NT2/D1 (cell line): ENCODE measurements around the gene TGFBR1.

Source experiments
- DNase-seq: peaks from one replicate; pipeline ENCODE4 v3.0.0-alpha.2; 2011; ENCODE audit warnings: low read depth, low spot score
- H3K27me3 ChIP-seq: 2 replicates; pipeline ENCODE4 v1.6.0; 2011; ENCODE audit warnings: mild to moderate bottlenecking; ENCODE audit not compliant: insufficient read length, insufficient read depth
- H3K36me3 ChIP-seq: 2 replicates; pipeline ENCODE4 v1.6.1; 2011; ENCODE audit warnings: mild to moderate bottlenecking, low read length, mixed read lengths; ENCODE audit not compliant: insufficient read depth, insufficient read length
- H3K4me1 ChIP-seq: 2 replicates; pipeline ENCODE4 v1.5.1; 2011; ENCODE audit not compliant: insufficient read depth, insufficient read length
- H3K4me3 ChIP-seq: 2 replicates; pipeline ENCODE4 v1.5.1; 2011; ENCODE audit warnings: low read depth; ENCODE audit not compliant: insufficient read length
- H3K9ac ChIP-seq: 2 replicates; pipeline ENCODE4 v1.6.0; 2011; ENCODE audit warnings: low read depth; ENCODE audit not compliant: insufficient read length
- H3K9me3 ChIP-seq: 2 replicates; pipeline ENCODE4 v1.5.1; 2011; ENCODE audit warnings: mild to moderate bottlenecking, low read length; ENCODE audit not compliant: insufficient read depth
- SUZ12 ChIP-seq: IDR thresholded peaks from 2 replicates; pipeline ENCODE4 v1.6.1; 2011; ENCODE audit not compliant: insufficient read length, insufficient read depth; ENCODE audit errors: extremely low read depth
- YY1 ChIP-seq: IDR thresholded peaks from 2 replicates; pipeline ENCODE4 v1.6.1; 2011; ENCODE audit not compliant: insufficient read length, insufficient read depth
- ZNF274 ChIP-seq: IDR thresholded peaks from 2 replicates; pipeline ENCODE4 v1.6.1; 2011; ENCODE audit warnings: mild to moderate bottlenecking, low read depth, low read length

The TGFBR1 gene

DNA sequence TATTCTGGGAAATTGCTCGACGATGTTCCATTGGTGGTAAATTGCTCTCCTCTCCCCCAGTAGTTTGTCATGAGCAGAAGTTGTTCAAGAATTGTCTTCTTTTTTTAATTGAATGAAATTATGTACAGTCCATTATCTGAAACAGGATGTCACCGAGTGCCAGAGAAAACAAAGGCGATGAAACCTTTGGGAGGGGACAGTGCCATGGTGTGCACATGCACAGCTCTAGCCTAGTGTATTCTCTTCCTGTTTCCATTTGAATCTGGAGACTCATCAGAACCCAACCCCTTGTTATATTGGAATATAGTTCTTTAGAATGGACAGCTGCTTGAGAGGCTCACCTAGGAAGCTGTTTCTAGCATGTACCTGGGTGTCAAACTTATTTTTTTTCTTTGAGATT lies 41.7 kb downstream of the TGFBR1 start:
- Histone ChIP-seq H3K27me3 (no peaks in the 10 kb centered on the region), H3K9ac (no peak overlapping the region), H3K4me1 (no peaks in the 10 kb centered on the region), H3K9me3 (no peaks in the 10 kb centered on the region), H3K36me3 (peaks cover 81% of the 10 kb centered on the region), H3K4me3 (no peak overlapping the region)
- no peak for DNase-seq
- TF ChIP-seq SUZ12 (no peak), ZNF274 (no peak), YY1 (no peak)

DNA sequence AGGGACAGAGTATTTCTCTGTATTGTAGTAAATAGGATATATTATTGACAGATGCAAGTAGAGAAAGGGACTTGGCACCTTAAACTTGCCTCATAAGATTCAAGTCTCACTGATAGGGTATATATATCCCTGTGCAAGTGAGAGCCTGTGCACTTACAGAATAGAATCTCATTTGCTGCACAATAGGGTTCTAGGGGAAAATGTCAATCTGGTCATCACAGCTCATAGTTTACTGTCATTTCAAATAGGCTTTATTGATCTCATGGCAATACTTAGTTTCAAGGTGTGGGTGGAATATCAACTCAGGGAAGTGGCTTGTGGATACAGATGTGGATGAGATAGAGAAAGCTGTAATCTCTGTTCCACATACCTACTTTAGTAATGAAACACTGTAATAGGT lies 42.3 kb downstream of the TGFBR1 start:
- Histone ChIP-seq H3K9me3 (no peaks in the 10 kb centered on the region), H3K4me1 (no peaks in the 10 kb centered on the region), H3K4me3 (no peak overlapping the region), H3K9ac (no peak overlapping the region), H3K36me3 (peaks cover 82% of the 10 kb centered on the region), H3K27me3 (no peaks in the 10 kb centered on the region)
- TF ChIP-seq YY1 (no peak), SUZ12 (no peak), ZNF274 (no peak)
- DNase-seq = no peak

DNA sequence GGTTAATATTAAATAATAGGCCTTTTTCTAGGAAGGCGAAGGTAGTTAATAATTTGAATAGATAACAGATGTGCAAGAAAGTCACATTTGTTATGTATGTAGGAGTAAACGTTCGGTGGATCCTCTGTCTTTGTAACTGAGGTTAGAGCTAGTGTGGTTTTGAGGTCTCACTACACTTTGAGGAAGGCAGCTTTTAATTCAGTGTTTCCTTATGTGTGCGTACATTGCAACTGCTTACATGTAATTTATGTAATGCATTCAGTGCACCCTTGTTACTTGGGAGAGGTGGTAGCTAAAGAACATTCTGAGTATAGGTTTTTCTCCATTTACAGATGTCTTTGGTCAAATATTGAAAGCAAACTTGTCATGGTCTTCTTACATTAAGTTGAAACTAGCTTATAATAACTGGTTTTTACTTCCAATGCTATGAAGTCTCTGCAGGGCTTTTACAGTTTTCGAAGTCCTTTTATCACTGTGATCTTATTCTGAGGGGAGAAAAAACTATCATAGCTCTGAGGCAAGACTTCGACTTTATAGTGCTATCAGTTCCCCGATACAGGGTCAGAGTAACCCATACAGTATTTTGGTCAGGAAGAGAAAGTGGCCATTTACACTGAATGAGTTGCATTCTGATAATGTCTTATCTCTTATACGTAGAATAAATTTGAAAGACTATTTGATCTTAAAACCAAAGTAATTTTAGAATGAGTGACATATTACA lies 45.7 kb downstream of the TGFBR1 start:
- peaks cover 54% of the 10 kb centered on the region for H3K36me3 ChIP-seq
- no peaks in the 10 kb centered on the region for H3K9me3 ChIP-seq
- H3K4me1 ChIP-seq = no peaks in the 10 kb centered on the region
- TF ChIP-seq SUZ12 (no peak), ZNF274 (no peak), YY1 (no peak)
- no peaks in the 10 kb centered on the region for H3K27me3 ChIP-seq
- no peak overlapping the region for H3K4me3 ChIP-seq
- no peak overlapping the region for H3K9ac ChIP-seq
- DNase-seq = no peak

DNA sequence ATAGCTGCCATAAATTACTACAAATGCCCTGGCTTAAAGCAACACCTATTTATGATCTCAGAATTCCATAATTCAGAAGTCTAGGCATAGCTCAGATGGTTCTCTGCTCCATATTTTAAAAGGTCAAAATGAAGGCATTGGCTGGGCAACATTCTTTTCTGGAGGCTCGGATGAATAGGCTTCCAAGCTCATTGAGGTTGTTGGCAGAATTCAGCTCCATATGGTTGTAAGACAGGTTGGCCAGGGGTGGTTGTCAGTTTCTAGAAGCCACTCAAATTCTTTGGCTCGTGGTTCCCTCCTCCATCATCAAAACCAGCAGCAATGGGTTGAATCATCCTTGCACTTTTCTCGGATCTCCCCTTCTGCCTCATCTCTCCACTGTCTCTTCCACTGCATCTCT lies 49.4 kb downstream of the TGFBR1 start:
- no peak for TF ChIP-seq YY1
- TF ChIP-seq ZNF274 = no peak
- no peak for TF ChIP-seq SUZ12
- no peak overlapping the region for H3K9ac ChIP-seq
- no peak for DNase-seq
- H3K27me3 ChIP-seq = no peaks in the 10 kb centered on the region
- peaks cover 18% of the 10 kb centered on the region for H3K36me3 ChIP-seq
- no peaks in the 10 kb centered on the region for H3K9me3 ChIP-seq
- no peaks in the 10 kb centered on the region for H3K4me1 ChIP-seq
- H3K4me3 ChIP-seq = no peak overlapping the region

DNA sequence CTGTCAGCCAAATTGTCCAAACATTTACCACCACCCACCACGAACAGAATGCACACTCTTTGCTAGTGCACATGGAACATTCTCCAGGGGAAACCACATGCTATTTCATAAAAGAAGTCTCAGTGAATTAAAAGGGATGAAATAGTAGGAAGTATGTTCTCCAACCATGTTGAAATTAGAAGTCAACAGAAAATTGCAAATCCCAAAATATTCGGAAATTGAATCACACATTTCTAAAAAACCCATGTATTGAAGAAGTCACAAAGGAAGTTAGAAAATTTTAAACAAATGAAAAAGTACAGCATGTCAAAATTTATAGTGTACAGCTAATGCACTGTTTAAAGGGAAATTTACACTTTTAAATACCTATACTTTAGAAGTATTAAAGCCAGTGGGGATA lies 50.8 kb downstream of the TGFBR1 start:
- Histone ChIP-seq H3K27me3 (no peaks in the 10 kb centered on the region), H3K4me1 (no peaks in the 10 kb centered on the region), H3K36me3 (peaks cover 9% of the 10 kb centered on the region), H3K9me3 (no peaks in the 10 kb centered on the region), H3K4me3 (no peak overlapping the region), H3K9ac (no peak overlapping the region)
- no peak for TF ChIP-seq ZNF274
- no peak for TF ChIP-seq SUZ12
- no peak for TF ChIP-seq YY1
- no peak for DNase-seq

DNA sequence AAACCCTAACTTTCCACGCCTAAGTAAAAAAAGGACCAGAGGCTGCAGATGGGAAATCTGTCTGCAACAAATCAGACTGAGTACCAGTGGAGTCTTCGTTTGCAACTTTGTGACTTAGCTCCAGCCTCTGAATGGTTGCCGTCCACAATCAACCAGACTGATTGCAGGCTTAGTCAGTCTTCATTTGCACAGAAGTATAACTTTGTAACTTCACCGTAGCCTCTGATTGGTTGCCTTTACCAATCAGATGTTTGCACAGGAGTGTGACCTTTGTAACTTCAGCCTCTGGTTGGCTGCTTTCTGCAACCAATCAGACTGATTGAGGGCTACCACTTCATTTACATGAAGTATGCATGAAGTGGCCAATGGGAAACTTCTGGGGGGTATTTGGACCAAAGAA lies 53.7 kb downstream of the TGFBR1 start:
- no peaks in the 10 kb centered on the region for H3K4me1 ChIP-seq
- H3K9ac ChIP-seq = no peak overlapping the region
- no peak for TF ChIP-seq YY1
- TF ChIP-seq SUZ12 = no peak
- no peak for TF ChIP-seq ZNF274
- no peaks in the 10 kb centered on the region for H3K9me3 ChIP-seq
- H3K27me3 ChIP-seq = no peaks in the 10 kb centered on the region
- no peaks in the 10 kb centered on the region for H3K36me3 ChIP-seq
- no peak for DNase-seq
- H3K4me3 ChIP-seq = no peak overlapping the region

DNA sequence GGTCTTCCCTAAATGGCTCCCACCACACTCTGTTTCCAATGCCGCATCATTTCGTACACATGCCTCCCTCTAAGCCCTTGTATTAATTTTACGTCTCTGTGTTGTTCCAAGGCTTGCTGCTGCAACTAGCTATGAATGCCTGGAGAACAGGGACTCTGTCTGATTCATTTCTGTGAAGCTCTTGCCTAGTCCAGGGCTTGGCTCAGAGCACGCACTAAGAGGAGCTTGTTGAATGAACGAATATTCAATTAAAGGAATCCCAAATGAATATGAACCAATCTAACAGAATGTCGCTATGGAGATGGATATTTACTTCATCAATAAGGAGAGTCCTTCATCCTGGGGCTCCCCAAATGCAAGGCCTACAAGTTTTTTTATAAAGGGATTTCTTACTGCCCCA lies 55.3 kb downstream of the TGFBR1 start:
- DNase-seq = no peak
- H3K27me3 ChIP-seq = no peaks in the 10 kb centered on the region
- no peak overlapping the region for H3K9ac ChIP-seq
- TF ChIP-seq YY1 (no peak), ZNF274 (no peak), SUZ12 (no peak)
- H3K36me3 ChIP-seq = no peaks in the 10 kb centered on the region
- no peaks in the 10 kb centered on the region for H3K4me1 ChIP-seq
- no peak overlapping the region for H3K4me3 ChIP-seq
- no peaks in the 10 kb centered on the region for H3K9me3 ChIP-seq
